Retinal pigment epithelial cell (primary cell): ENCODE data around the gene GPR18.
"Not testable (repeated sequence)": the region's sequence is repeated elsewhere in the genome, so short reads cannot be mapped to it uniquely, and the experiment has no call there.

Source experiments
- DNase-seq: peaks from one replicate; pipeline ENCODE4 v3.0.0-alpha.2; 2010; ENCODE audit warnings: low read depth
- H3K4me3 ChIP-seq: 2 replicates; pipeline ENCODE4 v1.5.1; 2011; ENCODE audit warnings: mild to moderate bottlenecking, low read length, control low read depth, moderate library complexity
- CTCF ChIP-seq: conservative IDR thresholded peaks from 2 replicates; pipeline ENCODE4 v1.5.1; 2011; ENCODE audit warnings: low read depth, low read length, control low read depth, inconsistent platforms

The GPR18 gene

GRCh38 chr13:99230991-99231390 is 27.2 kb downstream of the GPR18 start:
- no peak for TF ChIP-seq CTCF
- no peak overlapping the region for H3K4me3 ChIP-seq
- DNase-seq = no peak

DNA sequence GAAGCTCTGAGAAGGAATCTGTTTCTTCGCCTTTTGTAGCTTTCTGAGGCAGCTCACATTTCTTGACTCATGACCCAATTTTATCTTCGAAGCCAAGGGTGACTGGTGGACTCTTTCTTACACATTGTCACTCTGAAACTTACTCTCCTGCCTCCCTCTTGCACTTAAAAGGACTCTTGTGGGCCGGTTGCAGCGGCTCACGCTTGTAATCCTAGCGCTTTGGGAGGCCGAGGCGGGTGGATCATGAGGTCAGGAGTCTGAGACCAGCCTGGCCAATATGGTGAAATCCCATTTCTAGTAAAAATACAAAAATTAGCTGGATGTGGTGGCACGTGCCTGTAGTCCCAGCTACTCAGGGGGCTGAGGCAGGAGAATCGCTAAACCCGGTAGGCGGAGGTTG is 27.6 kb downstream of the GPR18 start:
- not testable (repeated sequence) for H3K4me3 ChIP-seq, DNase-seq

- DNase-seq = no peak
- H3K4me3 ChIP-seq = no peak overlapping the region
- TF ChIP-seq CTCF = no peak
Observed at GRCh38 chr13:99228737-99229691, 29.2 kb downstream of the GPR18 start.

DNA sequence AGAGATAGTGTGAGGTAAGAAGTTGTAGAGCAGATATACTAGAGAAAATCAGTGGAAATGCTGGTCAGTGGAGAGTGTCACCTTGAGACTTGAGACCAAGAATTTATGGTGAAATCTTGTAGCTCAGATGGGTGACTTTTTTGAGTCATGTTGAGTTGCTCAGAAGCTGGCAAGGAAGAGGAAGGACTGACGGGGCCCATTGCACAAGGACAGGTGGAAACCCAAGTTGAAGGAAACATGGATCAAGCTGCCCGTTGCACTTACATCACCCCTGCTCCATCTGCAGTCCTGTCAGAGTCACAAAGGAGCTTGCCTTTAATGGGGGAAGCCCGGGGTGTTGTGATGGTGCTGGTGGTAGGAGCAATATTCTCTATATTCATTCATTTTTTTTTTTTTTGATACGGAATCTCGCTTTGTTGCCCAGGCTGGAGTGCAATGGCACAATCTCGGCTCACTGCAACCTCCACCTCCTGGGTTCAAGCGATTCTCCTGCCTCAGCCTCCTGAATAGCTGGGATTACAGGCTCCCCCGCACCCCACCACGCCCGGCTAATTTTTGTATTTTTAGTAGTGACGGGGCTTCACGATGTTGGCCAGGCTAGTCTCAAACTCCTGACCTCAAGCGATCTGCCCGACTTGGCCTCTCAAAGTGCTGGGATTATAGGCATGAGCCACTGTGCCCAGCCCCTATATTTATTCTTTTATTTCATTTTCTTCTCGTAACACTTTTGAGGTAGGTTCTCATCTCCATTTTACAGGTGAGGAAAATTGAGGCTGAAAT is 30.1 kb downstream of the GPR18 start:
- TF ChIP-seq CTCF = no peak
- DNase-seq = no peak
- no peak overlapping the region for H3K4me3 ChIP-seq

- no peak for TF ChIP-seq CTCF
Observed at GRCh38 chr13:99227331-99227900, 30.8 kb downstream of the GPR18 start.

GRCh38 chr13:99226513-99226912 is 31.7 kb downstream of the GPR18 start:
- TF ChIP-seq CTCF = no peak
- no peak for DNase-seq

More at GRCh38 chr13:99227331-99227900, 30.8 kb downstream of the GPR18 start:
- no peak overlapping the region for H3K4me3 ChIP-seq
- DNase-seq = no peak

GRCh38 chr13:99225078-99225477 is 33.1 kb downstream of the GPR18 start:
- DNase-seq = no peak
- H3K4me3 ChIP-seq = no peak overlapping the region
- TF ChIP-seq CTCF = no peak

More at GRCh38 chr13:99226513-99226912, 31.7 kb downstream of the GPR18 start:
- H3K4me3 ChIP-seq = no peak overlapping the region
